ENCODE data around the gene IL25.

GRCh38 chr14:23425169-23425568 is 52.6 kb downstream of the IL25 start:
- no peak for TF ChIP-seq CTCF (CRISPR knock-in tag; IDR thresholded peaks at IDR 0.05)
- no peak for TF ChIP-seq TCF12 (IDR thresholded peaks at IDR 0.05)
- no peak for TF ChIP-seq TCF12 (CRISPR knock-in tag; IDR thresholded peaks at IDR 0.05)
- no peak for TF ChIP-seq RAD21 (CRISPR knock-in tag; IDR thresholded peaks at IDR 0.05)
- TF ChIP-seq HNF4G (IDR thresholded peaks at IDR 0.05; ENCODE audit: borderline replicate concordance, low read depth, low read length), result no peak
- TF ChIP-seq HNF4G (CRISPR knock-in tag; IDR thresholded peaks at IDR 0.05; ENCODE audit: borderline replicate concordance, low read depth), result no peak
- TF ChIP-seq ZFP82 (CRISPR knock-in tag; IDR thresholded peaks at IDR 0.05; ENCODE audit: borderline replicate concordance), result no peak
- TF ChIP-seq SNAPC5 (CRISPR knock-in tag; IDR thresholded peaks at IDR 0.05; ENCODE audit: borderline replicate concordance), result no peak
- no peak for TF ChIP-seq PRDM4 (CRISPR knock-in tag; IDR thresholded peaks at IDR 0.05; ENCODE audit: borderline replicate concordance)
- no peak for TF ChIP-seq EHMT2 (IDR thresholded peaks at IDR 0.05; ENCODE audit: borderline replicate concordance, low read depth, low read length)
- TF ChIP-seq ATF1 (CRISPR knock-in tag; IDR thresholded peaks at IDR 0.05), result no peak
- no peak for TF ChIP-seq FOSL1 (CRISPR knock-in tag; IDR thresholded peaks at IDR 0.05; ENCODE audit: borderline replicate concordance)

Measured in HepG2 (cell line).